SU-DHL-6 (cell line): ENCODE measurements around the gene PTPN1.

ENCODE experiments used
- H2AFZ ChIP-seq: fragments of 200-600 bp; sonication (generic); 2 replicates; pipeline ENCODE4 v1.6.1; 2014; ENCODE audit warnings: low read depth, mild to moderate bottlenecking, moderate library complexity, mixed read lengths, antibody characterized with exemption, low read length; ENCODE audit not compliant: severe bottlenecking
- H3F3A ChIP-seq: fragments of 200-600 bp; shearing (Covaris generic); 2 replicates; pipeline ENCODE4 v1.6.0; 2016; ENCODE audit warnings: antibody characterized with exemption, mild to moderate bottlenecking; ENCODE audit not compliant: insufficient read depth
- H3K27ac ChIP-seq: fragments of 200-600 bp; sonication (generic); 2 replicates; pipeline ENCODE4 v1.5.1; 2016; ENCODE audit warnings: low read depth, mild to moderate bottlenecking, low read length, moderate library complexity, mixed read lengths
- H3K27me3 ChIP-seq: fragments of 200-600 bp; sonication (generic), shearing (Covaris generic); 2 replicates; pipeline ENCODE4 v1.6.0; 2014; ENCODE audit warnings: mild to moderate bottlenecking, low read length
- H3K36me3 ChIP-seq: fragments of 200-600 bp; sonication (generic); 2 replicates; pipeline ENCODE4 v1.6.1; 2014; ENCODE audit warnings: mild to moderate bottlenecking, low read length, mixed read lengths
- H3K4me2 ChIP-seq: fragments of 300-600, 200-600 bp; shearing (Covaris generic), sonication (generic); 2 replicates; pipeline ENCODE4 v1.6.0; 2014; ENCODE audit warnings: low read length, low read depth, mild to moderate bottlenecking; ENCODE audit not compliant: poor library complexity, severe bottlenecking
- H3K4me3 ChIP-seq: fragments of 200-600 bp; sonication (generic); 2 replicates; pipeline ENCODE4 v1.5.1; 2014; ENCODE audit warnings: antibody characterized with exemption, low read length, mild to moderate bottlenecking, mixed read lengths; ENCODE audit not compliant: insufficient read depth, poor library complexity, severe bottlenecking
- H3K79me2 ChIP-seq: fragments of 200-600 bp; sonication (generic); 2 replicates; pipeline ENCODE4 v1.6.1; 2014; ENCODE audit warnings: mild to moderate bottlenecking, low read length, moderate library complexity; ENCODE audit not compliant: insufficient read depth
- H3K9ac ChIP-seq: fragments of 200-600 bp; sonication (generic); 2 replicates; pipeline ENCODE4 v1.7.0; 2014; ENCODE audit warnings: mild to moderate bottlenecking, low read length
- H3K9me2 ChIP-seq: fragments of 200-600 bp; sonication (generic); replicated peaks from 2 replicates; pipeline ENCODE4 v1.6.1; 2014; ENCODE audit warnings: low read length; ENCODE audit not compliant: insufficient read depth
- H3K9me3 ChIP-seq: fragments of 200-600 bp; sonication (generic); 2 replicates; pipeline ENCODE4 v1.6.1; 2014; ENCODE audit warnings: low read length, mixed read lengths; ENCODE audit not compliant: insufficient read depth
- H4K20me1 ChIP-seq: fragments of 200-600 bp; sonication (generic); 2 replicates; pipeline ENCODE4 v1.6.1; 2014; ENCODE audit warnings: low read depth, mild to moderate bottlenecking, antibody characterized with exemption, low read length, moderate library complexity, mixed read lengths
- CTCF ChIP-seq: fragments of 200-600 bp; sonication (generic); IDR thresholded peaks from one replicate; pipeline ENCODE4 v1.5.1; 2017; ENCODE audit warnings: antibody characterized with exemption, mild to moderate bottlenecking, low read length, moderate library complexity; ENCODE audit not compliant: insufficient read depth, poor library complexity, severe bottlenecking
- EZH2phosphoT487 ChIP-seq: fragments of 200-600 bp; sonication (generic), shearing (Covaris generic); conservative IDR thresholded peaks from 2 replicates; pipeline ENCODE4 v1.6.1; 2018; ENCODE audit warnings: mild to moderate bottlenecking, antibody characterized with exemption, low read length, moderate library complexity, mixed read lengths

Gene PTPN1

GRCh38 chr20:50526403-50526989 lies 16.3 kb downstream of the PTPN1 start:
- H3K27ac ChIP-seq, result no peak overlapping the region
- H3K9ac ChIP-seq, result no peak overlapping the region
- no peaks in the 10 kb centered on the region for H3K36me3 ChIP-seq
- H2AFZ ChIP-seq, result no peak overlapping the region
- peaks cover 7% of the 10 kb centered on the region; the same call in 1 of the 2 replicates for H4K20me1 ChIP-seq
- H3K4me2 ChIP-seq, result no peak overlapping the region
- H3K9me2 ChIP-seq, result no peaks in the 10 kb centered on the region
- no peaks in the 10 kb centered on the region for H3K27me3 ChIP-seq
- no peak for TF ChIP-seq CTCF
- no peak for TF ChIP-seq EZH2phosphoT487
- H3K79me2 ChIP-seq, result peaks cover 39% of the 10 kb centered on the region
- H3K4me3 ChIP-seq, result no peak overlapping the region
- H3F3A ChIP-seq, result no peaks in the 10 kb centered on the region
- no peaks in the 10 kb centered on the region for H3K9me3 ChIP-seq

GRCh38 chr20:50527068-50527605 lies 17.0 kb downstream of the PTPN1 start:
- Histone ChIP-seq H3K4me2 (no peak overlapping the region), H3K27me3 (no peaks in the 10 kb centered on the region), H3K27ac (no peak overlapping the region), H4K20me1 (peaks cover 7% of the 10 kb centered on the region; the same call in 1 of the 2 replicates), H3K9me2 (no peaks in the 10 kb centered on the region), H3K9me3 (no peaks in the 10 kb centered on the region), H3F3A (no peaks in the 10 kb centered on the region), H3K36me3 (no peaks in the 10 kb centered on the region), H3K9ac (no peak overlapping the region), H2AFZ (no peak overlapping the region), H3K4me3 (no peak overlapping the region), H3K79me2 (peaks cover 38% of the 10 kb centered on the region; the same call in 1 of the 2 replicates)
- TF ChIP-seq EZH2phosphoT487 (no peak), CTCF (no peak)

- H3K27ac ChIP-seq, result no peak overlapping the region
- H3K4me3 ChIP-seq, result no peak overlapping the region
- no peak overlapping the region for H3K4me2 ChIP-seq
- no peak overlapping the region for H2AFZ ChIP-seq
- H3K36me3 ChIP-seq, result no peaks in the 10 kb centered on the region
- H3F3A ChIP-seq, result no peaks in the 10 kb centered on the region
- TF ChIP-seq EZH2phosphoT487 (no peak), CTCF (no peak)
- H3K27me3 ChIP-seq, result no peaks in the 10 kb centered on the region
- H3K9me3 ChIP-seq, result no peaks in the 10 kb centered on the region
- H4K20me1 ChIP-seq, result peaks cover 7% of the 10 kb centered on the region; the same call in 1 of the 2 replicates
- H3K79me2 ChIP-seq, result peaks cover 34% of the 10 kb centered on the region; the same call in 1 of the 2 replicates
- no peaks in the 10 kb centered on the region for H3K9me2 ChIP-seq
- H3K9ac ChIP-seq, result no peak overlapping the region
Measured at GRCh38 chr20:50528129-50528528, 17.9 kb downstream of the PTPN1 start.
